GM03348 (cell line): Measurements from ENCODE around the gene ALG6.
A peak's percentile ranks its signal among the peaks of the same experiment; 100 is the strongest.
"Not testable (repeated sequence)": the region's sequence is repeated elsewhere in the genome, so short reads cannot be mapped to it uniquely, and the experiment has no call there.

Source experiments
- DNase-seq: peaks from one replicate; pipeline ENCODE4 v3.0.0; 2012; ENCODE audit warnings: low spot score

Gene ALG6

DNA sequence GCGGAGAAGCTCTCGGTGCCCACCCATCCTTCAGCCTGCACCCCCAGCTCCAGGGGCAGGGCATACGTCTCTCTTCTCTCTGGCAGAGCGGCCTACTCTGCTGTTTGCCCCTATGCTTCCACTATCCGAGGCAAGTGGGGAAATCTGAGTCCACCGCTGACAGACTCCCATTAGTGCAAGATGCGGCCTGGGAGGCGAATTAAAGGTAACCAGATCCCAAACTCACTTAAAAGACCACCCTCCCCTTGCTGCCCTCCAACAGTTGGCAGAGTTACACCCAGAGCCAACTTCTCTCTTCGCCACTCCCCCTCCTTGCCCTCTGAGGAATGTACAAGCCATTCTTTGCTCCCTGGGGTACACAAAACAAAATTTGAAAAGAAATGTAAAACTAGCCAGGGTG is 38.6 kb upstream of the ALG6 start:
- no peak for DNase-seq

DNA sequence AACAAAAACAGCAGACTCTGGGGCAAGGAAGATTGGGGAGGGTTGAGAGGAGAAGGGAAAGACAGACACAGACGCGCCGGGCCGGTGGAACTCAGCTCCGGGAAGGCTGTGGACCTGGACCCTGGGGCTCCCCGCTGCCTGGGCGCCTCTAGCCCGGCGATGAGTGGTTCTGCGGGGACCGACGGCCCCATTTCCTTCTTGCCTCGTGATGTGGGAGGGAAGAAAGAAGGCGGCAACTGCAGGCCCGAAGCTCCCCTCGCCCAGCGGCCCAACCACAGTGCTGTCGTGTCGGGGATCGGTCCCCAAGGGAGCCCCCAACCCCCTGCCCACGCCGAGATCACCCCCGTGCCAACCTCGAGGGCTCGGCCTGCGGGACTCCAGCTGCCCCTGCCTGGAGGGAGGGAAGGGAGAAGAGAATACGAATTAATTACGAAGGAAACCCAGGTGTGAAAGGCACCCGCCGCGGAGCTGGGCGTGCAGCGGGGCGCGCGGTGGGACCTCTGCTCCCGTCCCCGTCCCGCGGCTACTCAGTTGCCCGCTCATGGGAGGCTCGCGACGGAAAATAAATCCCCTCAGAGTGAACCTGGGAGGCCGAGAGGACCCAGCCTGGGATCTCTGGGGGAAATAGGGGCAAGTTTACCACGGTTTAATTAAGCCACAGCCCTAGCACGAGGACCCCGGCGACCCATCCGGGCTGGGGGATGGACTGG is 37.7 kb upstream of the ALG6 start:
- no peak for DNase-seq

GRCh38 chr1:63330331-63330916 is 37.0 kb upstream of the ALG6 start:
- DNase-seq = no peak

GRCh38 chr1:63342402-63342801 is 25.0 kb upstream of the ALG6 start:
- no peak for DNase-seq

DNA sequence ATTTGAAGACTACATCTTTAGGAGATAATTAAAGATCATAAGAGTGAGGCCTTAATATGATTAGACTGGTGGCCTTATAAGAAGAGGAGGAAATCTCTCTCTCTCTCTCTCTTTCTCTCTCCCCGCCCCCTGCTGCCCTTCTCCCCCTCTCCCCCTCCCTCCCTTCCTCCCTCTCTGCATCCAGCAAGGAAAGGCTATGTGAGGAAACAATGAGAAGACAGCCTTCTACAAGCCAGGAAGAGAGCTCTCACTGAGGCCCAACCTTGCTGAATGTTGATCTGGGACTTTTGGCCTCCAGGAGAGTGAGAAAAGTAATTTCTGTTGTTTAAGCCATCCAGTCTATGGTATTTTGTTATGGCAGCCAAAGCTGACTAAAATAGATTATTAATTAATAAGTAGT is 23.5 kb upstream of the ALG6 start:
- DNase-seq = no peak

DNA sequence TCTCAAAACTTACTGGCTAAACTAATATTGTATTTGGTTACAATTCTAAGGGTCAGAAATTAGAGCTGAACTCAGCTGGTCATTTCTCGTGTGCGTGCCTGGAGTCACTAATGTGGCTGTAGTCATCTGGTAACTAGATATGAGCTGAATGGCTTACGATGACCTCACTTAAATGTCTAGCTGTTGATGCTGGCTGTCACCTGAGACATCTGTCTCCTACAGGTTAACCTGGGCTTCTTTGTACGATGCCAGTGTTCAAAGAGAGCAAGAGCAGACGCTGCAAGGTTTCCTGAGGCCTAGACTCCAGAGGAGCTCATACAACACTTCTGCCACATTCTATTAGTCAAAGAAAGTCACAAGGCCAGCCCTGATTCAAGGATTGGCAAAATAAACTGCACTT is 17.1 kb upstream of the ALG6 start:
- no peak for DNase-seq

DNA sequence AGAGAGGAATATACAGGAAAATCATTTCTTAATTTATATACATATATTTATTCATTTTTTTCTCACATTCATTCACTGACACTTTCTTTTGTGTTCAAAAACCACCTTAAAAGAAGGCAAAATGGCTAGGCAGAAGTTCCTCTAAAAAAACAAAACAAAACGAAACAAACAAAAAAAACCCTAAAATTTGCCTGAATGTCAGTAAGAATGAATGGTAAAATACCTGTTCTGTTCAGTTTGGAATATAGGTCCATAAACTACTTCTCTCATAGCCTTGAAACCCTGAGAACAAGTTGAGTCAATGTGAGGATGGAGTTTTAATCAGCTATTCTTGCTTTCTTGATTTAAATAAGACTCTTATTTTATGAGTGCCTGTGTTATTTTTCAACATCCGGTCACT is 14.7 kb upstream of the ALG6 start:
- DNase-seq = no peak

DNA sequence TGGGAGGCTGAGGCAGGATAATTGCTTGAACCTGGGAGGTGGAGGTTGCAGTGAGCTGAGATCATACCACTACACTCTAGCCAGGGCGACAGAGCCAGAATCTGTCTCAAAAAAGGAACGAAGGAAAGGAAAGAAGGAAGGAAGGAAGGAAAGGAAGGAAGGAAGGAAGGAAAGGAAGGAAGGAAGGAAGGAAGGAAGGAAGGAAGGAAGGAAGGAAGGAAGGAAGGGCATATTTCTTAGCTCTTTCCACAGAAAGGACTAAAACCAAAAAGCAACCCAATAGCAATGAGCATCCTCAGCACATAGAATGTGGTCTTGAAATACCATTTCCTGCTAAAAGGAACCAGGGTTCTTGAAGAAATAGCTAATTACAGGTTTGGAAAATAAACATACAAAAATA is 11.2 kb upstream of the ALG6 start:
- DNase-seq = not testable (repeated sequence)

DNA sequence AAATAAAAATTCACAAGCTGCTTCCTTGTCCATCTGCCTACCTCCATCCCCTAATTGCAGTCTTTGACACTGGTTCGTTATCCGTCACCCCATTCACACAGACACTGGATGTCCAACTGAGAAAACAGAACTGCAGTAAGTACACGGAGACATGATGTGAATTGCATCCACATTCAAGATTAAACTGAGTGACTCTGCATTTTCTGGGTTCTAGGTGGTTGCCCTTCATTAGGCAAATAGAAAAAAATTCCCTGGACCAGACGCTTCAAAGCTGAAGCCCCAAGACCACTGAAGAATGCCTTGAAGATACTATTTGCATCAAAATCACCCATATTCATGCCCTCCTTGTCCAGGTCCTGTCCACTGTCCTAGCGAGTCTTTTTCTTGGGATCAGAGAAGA is 7.9 kb upstream of the ALG6 start:
- no peak for DNase-seq

DNA sequence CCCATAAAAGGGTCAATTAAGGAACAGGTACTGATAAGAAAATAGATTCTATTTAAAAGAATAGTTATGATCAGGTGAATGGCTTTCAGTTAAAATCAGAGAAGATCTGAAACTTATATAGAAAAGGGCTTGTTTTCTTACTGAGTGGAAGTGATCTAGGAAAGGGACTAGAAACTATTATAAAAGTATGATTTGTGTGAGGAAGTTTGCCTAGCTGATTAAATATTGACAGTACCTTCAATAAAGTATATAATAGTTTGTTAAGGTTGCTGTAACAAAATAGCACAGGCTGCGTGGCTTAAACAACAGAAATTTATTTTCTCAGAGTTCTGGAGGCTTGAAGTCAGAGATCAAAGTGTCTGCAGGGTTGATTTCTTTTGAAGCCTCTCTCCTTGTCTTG is 5.4 kb upstream of the ALG6 start:
- DNase-seq = no peak

GRCh38 chr1:63362578-63362977 is 4.8 kb upstream of the ALG6 start:
- DNase-seq = no peak

GRCh38 chr1:63363014-63363413 is 4.4 kb upstream of the ALG6 start:
- DNase-seq = no peak

DNA sequence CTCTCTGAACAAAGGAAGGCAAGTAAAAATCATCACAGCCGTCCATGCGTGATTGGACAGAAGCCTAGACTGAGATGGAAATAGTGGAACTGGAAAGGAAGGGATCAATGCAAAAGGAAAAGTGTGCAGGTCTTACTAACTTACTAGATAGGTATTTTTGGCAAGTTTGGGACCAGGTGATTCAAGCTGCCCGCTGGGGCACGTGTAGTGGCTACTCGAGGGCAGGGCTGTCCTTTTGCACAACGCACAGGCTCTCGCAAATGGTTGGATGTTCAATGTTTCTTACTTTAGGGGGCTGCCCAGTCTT is 566 bp upstream of the ALG6 start:
- DNase-seq = no peak

DNA sequence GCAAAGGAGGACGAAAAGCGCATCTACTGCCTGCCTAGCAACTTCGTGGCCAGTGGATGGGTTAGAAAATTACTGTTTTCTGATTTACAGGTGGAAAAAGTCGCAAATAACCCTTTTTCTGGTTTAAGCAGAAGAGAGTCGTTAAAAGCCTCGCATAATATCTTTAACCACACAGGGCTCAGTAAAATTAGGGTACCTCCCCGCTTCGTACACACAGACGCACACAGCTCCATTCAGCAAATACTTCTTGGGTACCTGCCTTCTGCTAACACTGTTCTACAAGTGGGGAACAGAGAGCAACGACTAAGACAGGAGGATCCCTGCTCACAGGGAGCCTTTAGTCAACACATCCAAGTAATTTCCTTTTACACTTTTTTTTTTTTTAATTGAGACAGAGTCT is 704 bp downstream of the ALG6 start:
- peak; percentile 7 for DNase-seq

DNA sequence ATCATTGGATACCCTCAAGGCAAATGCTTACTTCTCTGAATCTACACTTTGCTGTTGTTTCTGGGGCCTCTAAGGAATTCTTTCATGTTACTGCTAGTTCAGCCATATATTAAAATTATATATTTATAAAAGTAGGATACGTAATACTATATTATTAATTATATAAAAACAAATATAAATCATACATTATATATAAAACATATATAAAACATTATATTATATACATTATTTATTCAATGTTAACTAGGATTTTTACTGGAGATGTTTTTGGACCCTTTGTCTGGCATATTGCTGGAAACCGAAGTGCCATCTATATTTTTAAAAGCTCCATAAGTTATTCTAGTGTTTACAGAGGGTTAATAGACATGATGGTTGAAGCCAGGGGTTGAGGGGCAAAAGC is 12.2 kb downstream of the ALG6 start:
- no peak for DNase-seq

GRCh38 chr1:63381741-63382140 is 14.3 kb downstream of the ALG6 start:
- no peak for DNase-seq

DNA sequence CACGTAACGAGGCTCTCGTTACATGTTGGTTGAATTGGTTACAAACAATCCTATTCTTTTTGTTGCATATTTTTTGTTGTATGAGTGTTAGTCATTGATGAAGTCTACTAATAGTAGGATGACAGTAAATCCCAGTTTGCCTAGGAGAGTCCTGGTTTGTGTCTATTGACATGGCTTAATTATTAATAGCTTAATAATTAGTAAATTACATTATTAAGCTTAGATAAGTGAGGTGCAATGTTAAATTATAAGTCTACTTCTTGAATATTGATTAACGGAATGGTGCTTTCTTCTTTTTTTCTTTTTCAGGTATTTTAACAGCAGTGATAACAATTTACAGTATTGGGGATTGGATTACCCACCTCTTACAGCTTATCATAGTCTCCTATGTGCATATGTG is 34.5 kb downstream of the ALG6 start:
- no peak for DNase-seq

- no peak for DNase-seq
These were observed 36.0 kb downstream of the ALG6 start for GRCh38 chr1:63403386-63403785.

- no peak for DNase-seq
These were observed 37.6 kb downstream of the ALG6 start for GRCh38 chr1:63405021-63405420.

DNA sequence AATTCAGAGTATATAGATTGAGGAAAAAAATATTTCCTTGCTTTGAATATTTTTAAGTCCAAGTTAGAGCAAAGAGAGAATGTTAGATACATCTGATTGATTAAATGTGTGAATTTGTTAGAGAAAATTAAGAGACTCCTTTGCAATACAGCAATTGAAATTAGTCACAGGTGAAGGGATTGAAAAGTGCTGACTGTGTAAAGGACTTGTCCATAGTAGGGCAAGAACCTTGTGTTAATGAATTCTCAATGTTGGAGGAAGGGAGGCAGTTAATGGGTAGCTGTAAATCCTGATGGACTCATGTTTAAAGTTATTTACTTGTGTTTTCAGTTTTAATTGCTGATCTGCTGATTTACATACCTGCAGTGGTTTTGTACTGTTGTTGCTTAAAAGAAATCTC is 38.6 kb downstream of the ALG6 start:
- DNase-seq = no peak

DNA sequence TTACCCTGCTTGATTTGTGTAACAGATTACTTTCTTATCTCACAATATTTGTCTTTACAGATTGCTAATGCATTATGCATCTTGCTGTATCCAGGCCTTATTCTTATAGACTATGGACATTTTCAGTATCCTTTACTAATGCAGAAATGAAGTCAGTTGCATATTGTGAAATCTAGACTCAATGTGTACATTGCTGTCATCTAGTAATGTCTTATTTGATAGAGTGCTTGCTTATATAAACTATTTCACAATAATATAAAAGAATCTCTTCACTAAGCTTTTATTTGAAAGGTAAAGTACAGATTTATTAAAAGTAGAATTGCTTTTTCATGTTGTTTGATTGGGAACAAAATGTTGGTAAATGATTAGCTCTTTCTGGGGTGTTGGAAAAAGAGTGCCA is 39.6 kb downstream of the ALG6 start:
- no peak for DNase-seq

DNA sequence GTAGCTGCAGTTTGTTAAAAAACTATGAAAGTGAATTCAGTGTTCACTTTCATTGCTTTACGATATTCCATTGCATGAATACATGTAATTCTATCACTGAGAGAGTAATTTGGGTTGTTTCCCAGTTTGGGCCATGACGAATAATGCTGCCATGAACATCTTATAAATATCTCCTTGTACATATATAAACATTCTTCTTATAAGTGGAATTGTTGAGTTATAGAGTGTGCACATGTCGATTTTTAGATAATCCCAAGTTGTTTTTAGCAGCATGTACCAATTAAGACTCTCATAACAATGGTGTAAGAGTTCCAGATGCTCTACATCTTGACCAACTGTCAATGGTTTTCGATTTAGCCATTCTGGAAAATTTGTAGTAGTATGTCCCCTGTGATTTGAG is 40.9 kb downstream of the ALG6 start:
- no peak for DNase-seq

- DNase-seq = no peak
These were observed 43.6 kb downstream of the ALG6 start for GRCh38 chr1:63411066-63411465.

GRCh38 chr1:63413394-63413793 is 46.0 kb downstream of the ALG6 start:
- DNase-seq = no peak
